ENCODE measurements around the gene CDC42EP3. TPM values are rescaled to one million over a fixed set of nuclear protein-coding genes. Genes with fewer than 3 reads are reported as not detected.

The CDC42EP3 gene, protein sequence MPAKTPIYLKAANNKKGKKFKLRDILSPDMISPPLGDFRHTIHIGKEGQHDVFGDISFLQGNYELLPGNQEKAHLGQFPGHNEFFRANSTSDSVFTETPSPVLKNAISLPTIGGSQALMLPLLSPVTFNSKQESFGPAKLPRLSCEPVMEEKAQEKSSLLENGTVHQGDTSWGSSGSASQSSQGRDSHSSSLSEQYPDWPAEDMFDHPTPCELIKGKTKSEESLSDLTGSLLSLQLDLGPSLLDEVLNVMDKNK
- 10 to 100 TPM in 1 of 2 donors, 1 to 10 TPM in 1; 7.2 to 37.3 TPM for total RNA-seq

DNA sequence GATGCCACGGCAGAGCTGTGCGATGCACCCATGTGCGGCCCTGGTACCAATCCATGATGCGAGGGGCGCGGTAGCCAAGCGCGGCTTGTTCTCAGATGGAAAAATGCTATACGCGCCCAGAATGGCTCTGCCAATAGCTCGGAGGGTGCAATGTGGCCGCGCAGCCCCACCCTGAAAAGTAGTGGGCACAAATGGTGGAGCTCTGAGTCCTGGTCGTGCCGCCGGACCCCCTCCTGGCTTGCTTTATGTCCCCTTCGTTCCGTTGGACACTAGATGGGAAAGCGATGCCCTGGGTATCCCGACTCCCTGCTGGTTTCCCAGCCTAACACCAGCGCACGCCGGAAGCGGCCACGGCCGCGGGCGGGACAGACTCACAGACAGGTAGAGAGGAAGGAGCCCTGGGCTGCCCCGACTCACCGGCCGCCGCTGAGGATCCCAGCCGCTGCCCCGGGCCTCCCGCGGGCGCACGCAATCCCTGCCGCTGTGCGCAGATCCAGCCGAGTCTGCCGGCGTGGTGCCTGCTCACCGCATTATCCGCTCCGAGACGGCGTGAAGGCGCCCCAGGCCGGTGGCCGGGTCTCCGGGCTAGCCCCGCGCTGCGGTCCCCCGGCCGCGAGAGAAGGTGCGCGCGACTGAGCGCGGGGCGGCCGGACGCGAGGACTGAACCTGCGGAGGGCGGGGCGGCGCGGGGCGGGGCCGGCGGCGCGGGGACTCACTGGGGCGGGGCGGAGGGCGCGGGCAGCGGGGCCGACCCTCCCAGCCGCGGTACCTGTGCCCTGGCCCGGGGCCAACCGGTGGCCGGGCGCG is at the start of gene CDC42EP3:
Gene CDC42EP3 (minus strand): TSS at position 634 of the 807 bp plus-strand sequence. CDS start 25,055 bp downstream, outside the sequence.
- Histone ChIP-seq H3K4me1 (peaks cover 6% of the 10 kb centered on the region), H3K9me3 (no peaks in the 10 kb centered on the region), H3K36me3 (no peaks in the 10 kb centered on the region), H3K4me3 (peak within 1 kb of the TSS; percentile 85), H3K9ac (ENCODE audit: low read depth in 2 of 2, low read length in 2 of 2) (peak within 1 kb of the TSS; percentile 75 to 87), H3K27me3 (no peaks in the 10 kb centered on the region), H3K27ac (peak within 1 kb of the TSS; percentile 92)
- peak; percentile 80 for DNase-seq
- intact Hi-C loops (cut with DNase I), result loop anchor here (5.0 to 10.0 kb wide), 2 partner anchors 84 to 256 kb away; no protein-coding TSS in a partner anchor
- TF ChIP-seq, protein P1, sequence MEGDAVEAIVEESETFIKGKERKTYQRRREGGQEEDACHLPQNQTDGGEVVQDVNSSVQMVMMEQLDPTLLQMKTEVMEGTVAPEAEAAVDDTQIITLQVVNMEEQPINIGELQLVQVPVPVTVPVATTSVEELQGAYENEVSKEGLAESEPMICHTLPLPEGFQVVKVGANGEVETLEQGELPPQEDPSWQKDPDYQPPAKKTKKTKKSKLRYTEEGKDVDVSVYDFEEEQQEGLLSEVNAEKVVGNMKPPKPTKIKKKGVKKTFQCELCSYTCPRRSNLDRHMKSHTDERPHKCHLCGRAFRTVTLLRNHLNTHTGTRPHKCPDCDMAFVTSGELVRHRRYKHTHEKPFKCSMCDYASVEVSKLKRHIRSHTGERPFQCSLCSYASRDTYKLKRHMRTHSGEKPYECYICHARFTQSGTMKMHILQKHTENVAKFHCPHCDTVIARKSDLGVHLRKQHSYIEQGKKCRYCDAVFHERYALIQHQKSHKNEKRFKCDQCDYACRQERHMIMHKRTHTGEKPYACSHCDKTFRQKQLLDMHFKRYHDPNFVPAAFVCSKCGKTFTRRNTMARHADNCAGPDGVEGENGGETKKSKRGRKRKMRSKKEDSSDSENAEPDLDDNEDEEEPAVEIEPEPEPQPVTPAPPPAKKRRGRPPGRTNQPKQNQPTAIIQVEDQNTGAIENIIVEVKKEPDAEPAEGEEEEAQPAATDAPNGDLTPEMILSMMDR (IDR thresholded peaks at IDR 0.05), result no peak

DNA sequence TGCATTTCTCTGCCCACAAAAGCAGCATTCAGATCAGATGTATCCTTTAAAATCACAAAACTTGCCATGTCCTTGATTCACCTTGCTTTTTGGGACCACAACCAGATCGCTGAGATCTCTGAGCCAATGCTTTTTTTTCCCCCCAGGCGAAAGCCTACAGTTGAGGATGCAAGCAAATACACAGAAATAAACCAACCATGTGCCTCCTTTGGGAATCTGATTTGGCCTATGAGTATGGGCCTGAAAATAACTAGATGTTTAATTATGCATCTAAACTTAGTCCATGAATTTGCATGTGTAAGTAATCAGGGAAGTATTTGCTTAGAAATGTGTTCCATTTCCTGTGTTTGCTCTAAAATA is 49.7 kb upstream of the CDC42EP3 start:
- no peak overlapping the region for H3K27ac ChIP-seq
- DNase-seq, result no peak
- no peaks in the 10 kb centered on the region for H3K27me3 ChIP-seq
- H3K4me1 ChIP-seq, result no peaks in the 10 kb centered on the region
- no peak overlapping the region for H3K4me3 ChIP-seq
- intact Hi-C loops (cut with DNase I), result no loop called here
- no peaks in the 10 kb centered on the region for H3K36me3 ChIP-seq
- H3K9ac ChIP-seq (ENCODE audit: low read depth in 2 of 2, low read length in 2 of 2), result no peak overlapping the region
- TF ChIP-seq, protein P1 (IDR thresholded peaks at IDR 0.05), result no peak
- H3K9me3 ChIP-seq, result no peaks in the 10 kb centered on the region

DNA sequence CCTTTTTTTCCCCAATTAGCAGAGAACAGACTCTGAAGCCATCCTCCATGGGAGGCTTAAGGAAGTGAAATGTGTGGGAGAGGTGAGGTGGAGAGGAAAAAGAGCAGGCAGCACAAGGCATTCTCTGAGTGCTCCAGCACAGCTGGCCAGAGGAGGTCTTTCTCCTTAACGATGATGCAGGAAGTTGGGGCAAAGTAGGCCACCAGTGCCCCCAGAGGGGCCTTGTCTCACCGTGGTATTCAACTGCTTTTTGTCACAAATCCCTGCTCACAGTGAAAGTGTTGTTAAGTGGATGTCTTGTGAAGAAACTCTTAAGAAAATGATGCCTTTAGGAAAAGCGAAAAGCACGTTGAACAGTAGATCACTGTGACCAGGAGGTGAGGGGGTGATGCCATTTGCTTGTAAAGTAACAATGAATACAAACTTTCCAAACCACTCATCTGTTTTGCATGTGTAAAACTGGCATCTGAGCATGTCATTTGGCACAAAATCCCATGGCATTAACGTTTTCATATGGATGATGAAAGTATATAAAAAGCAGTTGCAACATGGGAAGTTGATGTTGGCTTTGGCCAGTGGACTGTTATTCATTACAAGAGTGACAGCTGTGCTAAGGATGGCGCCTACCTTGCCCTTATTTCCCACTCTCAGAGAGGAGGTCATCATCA is 49.2 kb upstream of the CDC42EP3 start:
- Histone ChIP-seq H3K4me1 (no peaks in the 10 kb centered on the region), H3K4me3 (no peak overlapping the region), H3K27me3 (no peaks in the 10 kb centered on the region), H3K9me3 (no peaks in the 10 kb centered on the region), H3K27ac (no peak overlapping the region), H3K9ac (ENCODE audit: low read depth in 2 of 2, low read length in 2 of 2) (no peak overlapping the region), H3K36me3 (no peaks in the 10 kb centered on the region)
- TF ChIP-seq, protein P1 (IDR thresholded peaks at IDR 0.05), result no peak
- DNase-seq, result no peak
- intact Hi-C loops (cut with DNase I), result no loop called here

DNA sequence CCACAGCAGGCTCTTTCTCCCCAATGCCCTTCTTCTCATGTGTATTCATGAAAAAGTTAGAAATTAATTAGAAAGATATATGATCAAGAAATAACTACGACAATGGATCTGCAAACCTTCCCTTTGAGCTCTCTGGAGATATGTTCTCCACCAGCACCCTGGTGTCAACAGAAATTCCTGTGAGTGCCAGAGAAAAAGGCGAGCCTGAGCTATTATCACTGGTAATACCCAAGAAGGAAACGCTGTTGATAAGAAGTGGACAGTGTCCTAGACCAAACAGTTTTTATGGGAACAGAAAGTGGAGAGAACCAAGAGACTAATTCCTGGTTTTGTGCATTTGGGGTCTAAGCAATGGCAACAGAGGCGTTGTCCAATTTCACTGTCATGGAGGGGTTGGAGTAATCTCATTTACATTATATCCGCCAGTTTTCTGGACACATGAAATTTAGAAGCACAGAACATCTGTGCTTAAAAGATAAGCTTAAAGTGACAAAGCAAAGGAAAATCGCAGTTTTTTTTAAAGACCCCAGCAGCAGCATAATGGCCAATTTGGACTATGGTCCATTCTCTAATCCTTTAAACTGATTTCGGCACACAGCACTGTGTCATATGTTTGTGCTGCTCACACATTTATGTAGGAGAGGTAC is 47.2 kb upstream of the CDC42EP3 start:
- Histone ChIP-seq H3K9ac (ENCODE audit: low read depth in 2 of 2, low read length in 2 of 2) (no peak overlapping the region), H3K4me3 (no peak overlapping the region), H3K36me3 (no peaks in the 10 kb centered on the region), H3K9me3 (no peaks in the 10 kb centered on the region), H3K27ac (no peak overlapping the region), H3K4me1 (no peaks in the 10 kb centered on the region), H3K27me3 (no peaks in the 10 kb centered on the region)
- TF ChIP-seq, protein P1 (IDR thresholded peaks at IDR 0.05), result no peak
- no peak for DNase-seq
- intact Hi-C loops (cut with DNase I), result no loop called here

DNA sequence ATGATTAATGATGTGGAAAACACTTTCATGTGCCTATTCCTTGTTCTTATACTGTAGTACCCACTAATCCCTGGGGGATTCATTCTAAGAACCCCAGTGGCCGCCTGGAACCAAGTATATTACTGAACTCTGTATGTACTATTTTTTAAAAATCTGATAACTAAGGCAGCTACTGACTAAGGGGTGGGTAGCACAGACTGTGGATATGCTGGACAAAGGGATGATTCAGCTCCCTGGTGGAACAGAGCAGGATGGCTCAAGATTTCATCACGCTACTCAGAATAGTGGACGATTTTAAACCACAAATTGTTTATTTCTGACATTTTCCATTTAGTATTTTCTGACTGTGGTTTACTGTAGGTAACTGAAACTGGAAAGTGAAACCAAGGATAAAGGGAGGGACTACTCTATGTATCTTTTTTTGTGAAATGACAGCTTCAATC is 41.8 kb upstream of the CDC42EP3 start:
- intact Hi-C loops (cut with DNase I), result no loop called here
- no peak overlapping the region for H3K4me3 ChIP-seq
- TF ChIP-seq, protein P1 (IDR thresholded peaks at IDR 0.05), result no peak

More for the DNA sequence above, 41.8 kb upstream of the CDC42EP3 start:
- H3K9ac ChIP-seq (ENCODE audit: low read depth in 2 of 2, low read length in 2 of 2), result no peak overlapping the region
- H3K4me1 ChIP-seq, result no peaks in the 10 kb centered on the region
- H3K36me3 ChIP-seq, result no peaks in the 10 kb centered on the region
- H3K27me3 ChIP-seq, result no peaks in the 10 kb centered on the region
- no peak for DNase-seq
- no peak overlapping the region for H3K27ac ChIP-seq
- H3K9me3 ChIP-seq, result no peaks in the 10 kb centered on the region
